GM20431 (cell line): Measurements from ENCODE around the gene SYCE3.
"Not testable (repeated sequence)": the region's sequence is repeated elsewhere in the genome, so short reads cannot be mapped to it uniquely, and the experiment has no call there.

ENCODE experiments used
- in situ Hi-C: fragments of 300-500 bp; cut with MseI, MboI; formaldehyde crosslinking; loops from one replicate; pipeline ENCODE4 v1.15.0; 2020; ENCODE audit warnings: low sequenced_read_pairs; ENCODE audit not compliant: unreplicated experiment

The SYCE3 gene

GRCh38 chr22:50533856-50534711 is 28.6 kb downstream of the SYCE3 start:
- in situ Hi-C loops: not testable (repeated sequence)

GRCh38 chr22:50532824-50533796 is 29.6 kb downstream of the SYCE3 start:
- in situ Hi-C loops: no loop called here

GRCh38 chr22:50531962-50532674 is 30.6 kb downstream of the SYCE3 start:
- in situ Hi-C loops: no loop called here

GRCh38 chr22:50531546-50531961 is 31.2 kb downstream of the SYCE3 start:
- in situ Hi-C loops: no loop called here

- in situ Hi-C loops: no loop called here
Observed at GRCh38 chr22:50530877-50531545, 31.7 kb downstream of the SYCE3 start.

- in situ Hi-C loops: no loop called here
Observed at GRCh38 chr22:50530580-50530876, 32.2 kb downstream of the SYCE3 start.

- in situ Hi-C loops: no loop called here
Observed at GRCh38 chr22:50529897-50530579, 32.7 kb downstream of the SYCE3 start, which contains the start of gene TYMP. TSS of gene TYMP (minus strand) at chr22:50530012. CDS start at chr22:50529709, 303 bp downstream.

GRCh38 chr22:50529416-50529896 is 33.3 kb downstream of the SYCE3 start:
- in situ Hi-C loops: no loop called here

GRCh38 chr22:50528682-50529415 is 33.9 kb downstream of the SYCE3 start:
- in situ Hi-C loops: no loop called here

GRCh38 chr22:50527921-50528681 is 34.6 kb downstream of the SYCE3 start:
- in situ Hi-C loops: no loop called here

- in situ Hi-C loops: no loop called here
Observed at GRCh38 chr22:50526834-50527801, 35.6 kb downstream of the SYCE3 start.

GRCh38 chr22:50526108-50526833 is 36.4 kb downstream of the SYCE3 start:
- in situ Hi-C loops: no loop called here

GRCh38 chr22:50525858-50526107 is 36.9 kb downstream of the SYCE3 start:
- in situ Hi-C loops: no loop called here

GRCh38 chr22:50525104-50525857 is 37.4 kb downstream of the SYCE3 start, which contains the start of gene SCO2:
TSS of gene SCO2 (minus strand) at chr22:50525598. CDS start at chr22:50524411, 1,187 bp downstream.
- in situ Hi-C loops: no loop called here

GRCh38 chr22:50524676-50525103 is 38.0 kb downstream of the SYCE3 start:
- in situ Hi-C loops: no loop called here
